ENCODE results near the gene TRIM17.

DNA sequence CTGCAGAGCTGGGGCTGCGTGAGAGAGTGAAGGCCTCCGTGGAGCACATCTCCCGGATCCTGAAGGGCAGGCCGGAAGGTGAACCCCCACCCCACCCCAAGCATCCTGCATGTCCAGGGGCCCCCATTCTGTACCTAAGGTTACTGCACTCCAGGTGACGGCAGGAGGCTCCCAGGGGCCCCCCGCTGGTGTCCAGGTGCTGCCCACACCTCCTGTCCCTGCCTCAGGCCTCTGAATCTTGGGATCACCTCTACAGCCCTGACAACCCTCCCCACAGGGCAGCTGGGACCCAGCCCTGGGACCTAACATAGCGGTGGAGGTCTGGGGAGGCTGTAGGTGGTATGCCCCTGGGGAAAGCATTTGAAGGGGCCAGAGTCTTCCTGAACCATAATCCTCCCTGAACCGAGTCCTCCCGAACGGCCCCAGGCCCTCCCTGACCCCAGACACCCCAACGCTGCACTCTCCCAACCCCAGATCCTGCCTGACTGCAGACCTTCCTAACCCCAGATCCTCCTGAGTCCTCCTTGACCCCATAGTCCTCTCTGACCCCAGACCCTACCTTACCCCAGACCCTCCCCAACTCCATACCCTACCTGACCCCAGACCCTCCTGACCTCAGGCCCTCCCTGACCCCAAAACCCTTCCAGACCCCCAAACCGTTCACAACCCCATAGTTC is 43.5 kb downstream of the TRIM17 start:
- no peak for TF ChIP-seq EZH2 (IDR thresholded peaks at IDR 0.05; ENCODE audit: borderline replicate concordance, insufficient read depth, low read length, poor library complexity, severe bottlenecking)
- TF ChIP-seq REST (IDR thresholded peaks at IDR 0.05; ENCODE audit: borderline replicate concordance) = no peak
- TF ChIP-seq CTCF (IDR thresholded peaks at IDR 0.05; ENCODE audit: poor library complexity, severe bottlenecking) = no peak
- no peak for TF ChIP-seq RAD21 (conservative IDR thresholded peaks at IDR 0.05)
- no peak for TF ChIP-seq EP300 (conservative IDR thresholded peaks at IDR 0.05; ENCODE audit: poor library complexity, severe bottlenecking)
- TF ChIP-seq POLR2AphosphoS5 (IDR thresholded peaks at IDR 0.05) = no peak
- no peak for TF ChIP-seq SMC3 (conservative IDR thresholded peaks at IDR 0.05; ENCODE audit: poor library complexity)
